ENCODE data around the gene HNRNPA2B1.
"Not testable (repeated sequence)": the region's sequence is repeated elsewhere in the genome, so short reads cannot be mapped to it uniquely, and the experiment has no call there.

Gene HNRNPA2B1

DNA sequence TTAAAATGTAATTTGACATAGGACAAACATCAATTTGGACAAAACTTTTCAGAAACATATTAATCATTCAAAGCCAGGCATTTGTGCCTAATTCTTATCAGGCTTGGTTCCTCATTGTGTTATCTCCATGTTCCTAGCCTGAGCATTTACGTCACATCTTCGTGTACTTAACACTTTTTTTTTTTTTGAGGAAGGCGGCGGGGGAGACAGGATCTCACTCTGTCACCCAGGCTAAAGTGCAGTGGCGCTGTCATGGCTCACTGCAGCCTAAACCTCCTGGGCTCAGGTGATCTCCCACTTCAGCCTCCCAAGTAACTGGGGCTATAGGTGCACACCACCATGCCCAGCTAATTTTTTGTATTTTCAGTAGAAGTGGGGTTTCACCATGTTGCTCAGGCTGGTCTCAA is 19.8 kb downstream of the HNRNPA2B1 start:
- POLR2A ChIA-PET (ENCODE audit: low non-redundant PET) = no interaction called here
- TF ChIP-seq, protein P1, sequence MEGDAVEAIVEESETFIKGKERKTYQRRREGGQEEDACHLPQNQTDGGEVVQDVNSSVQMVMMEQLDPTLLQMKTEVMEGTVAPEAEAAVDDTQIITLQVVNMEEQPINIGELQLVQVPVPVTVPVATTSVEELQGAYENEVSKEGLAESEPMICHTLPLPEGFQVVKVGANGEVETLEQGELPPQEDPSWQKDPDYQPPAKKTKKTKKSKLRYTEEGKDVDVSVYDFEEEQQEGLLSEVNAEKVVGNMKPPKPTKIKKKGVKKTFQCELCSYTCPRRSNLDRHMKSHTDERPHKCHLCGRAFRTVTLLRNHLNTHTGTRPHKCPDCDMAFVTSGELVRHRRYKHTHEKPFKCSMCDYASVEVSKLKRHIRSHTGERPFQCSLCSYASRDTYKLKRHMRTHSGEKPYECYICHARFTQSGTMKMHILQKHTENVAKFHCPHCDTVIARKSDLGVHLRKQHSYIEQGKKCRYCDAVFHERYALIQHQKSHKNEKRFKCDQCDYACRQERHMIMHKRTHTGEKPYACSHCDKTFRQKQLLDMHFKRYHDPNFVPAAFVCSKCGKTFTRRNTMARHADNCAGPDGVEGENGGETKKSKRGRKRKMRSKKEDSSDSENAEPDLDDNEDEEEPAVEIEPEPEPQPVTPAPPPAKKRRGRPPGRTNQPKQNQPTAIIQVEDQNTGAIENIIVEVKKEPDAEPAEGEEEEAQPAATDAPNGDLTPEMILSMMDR (conservative IDR thresholded peaks at IDR 0.05; ENCODE audit: low read depth) = no peak
- no peak overlapping the region for H3K27ac ChIP-seq
- CTCF ChIA-PET = interaction anchor here (0.7 to 1.1 kb wide), 2 partner anchors 60 to 150 kb away, joined by 3 to 6 read pairs; no protein-coding TSS in a partner anchor
- DNase-seq (ENCODE audit: low spot score) = no peak

DNA sequence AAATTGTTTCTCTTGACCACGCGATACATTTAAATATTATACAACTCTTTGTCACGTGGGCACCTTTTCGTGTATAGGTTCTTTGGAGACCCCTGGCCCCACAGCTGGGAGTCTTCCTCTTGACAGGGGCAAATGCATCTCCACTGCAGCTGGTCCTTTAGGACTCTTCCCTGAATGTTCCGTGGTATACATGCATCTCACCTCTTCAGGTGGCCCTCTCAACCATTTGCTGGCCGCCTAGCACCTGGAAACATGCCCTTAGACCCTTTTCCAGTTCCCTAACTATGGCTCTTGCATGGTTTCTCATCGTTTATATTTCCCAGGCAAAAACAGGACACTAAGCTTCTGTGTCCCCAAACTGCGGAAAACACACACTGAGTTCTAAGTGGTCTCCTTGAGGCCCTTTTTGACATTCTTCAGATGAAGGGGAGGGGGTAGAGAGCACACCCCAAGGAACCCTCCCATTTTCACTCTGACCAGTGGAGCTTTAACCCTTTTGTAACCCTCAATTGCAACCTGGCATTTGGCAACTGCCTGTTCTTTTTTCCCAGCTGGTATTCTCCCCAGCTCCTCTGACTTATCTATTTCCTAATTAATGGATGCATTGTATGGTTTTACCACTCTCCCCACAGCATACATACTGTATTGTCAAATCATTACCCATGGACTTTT is 20.6 kb downstream of the HNRNPA2B1 start:
- TF ChIP-seq, protein P1 (conservative IDR thresholded peaks at IDR 0.05; ENCODE audit: low read depth) = no peak
- CTCF ChIA-PET = interaction anchor here (0.6 to 1.1 kb wide), 5 partner anchors 13 to 149 kb away, joined by 3 to 6 read pairs (median 4); no protein-coding TSS in a partner anchor
- POLR2A ChIA-PET (ENCODE audit: low non-redundant PET) = interaction anchor here (0.6 kb wide), 1 partner anchor 88 kb away, joined by 4 read pairs; no protein-coding TSS in a partner anchor
- no peak overlapping the region for H3K27ac ChIP-seq
- DNase-seq (ENCODE audit: low spot score) = no peak

DNA sequence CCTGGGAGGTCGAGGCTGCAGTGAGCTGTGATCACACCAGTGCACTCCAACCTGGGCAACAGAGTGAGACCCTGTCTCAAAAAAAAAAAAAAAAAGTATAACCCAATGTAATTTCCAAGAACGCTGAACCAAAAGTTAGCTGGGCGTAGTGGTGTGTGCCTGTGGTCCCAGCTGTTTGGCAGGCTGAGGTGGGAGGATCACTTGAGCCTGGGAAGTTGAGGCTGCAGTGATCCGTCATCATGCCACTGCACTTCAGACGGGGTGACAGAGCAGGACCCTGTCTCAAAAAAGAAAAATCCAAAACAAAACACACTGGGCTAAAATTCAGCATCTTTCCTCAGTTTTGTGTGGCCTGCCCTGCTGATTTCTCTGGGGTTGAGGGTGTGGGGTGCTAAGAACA is 21.1 kb downstream of the HNRNPA2B1 start:
- DNase-seq (ENCODE audit: low spot score) = no peak
- ChIA-PET POLR2A (ENCODE audit: low non-redundant PET) (interaction anchor here (0.6 kb wide), 1 partner anchor 89 kb away, joined by 4 read pairs; no protein-coding TSS in a partner anchor), CTCF (interaction anchor here (0.6 to 1.0 kb wide), 3 partner anchors 12 to 88 kb away, joined by 3 to 5 read pairs (median 4); no protein-coding TSS in a partner anchor)
- H3K27ac ChIP-seq = no peak overlapping the region
- TF ChIP-seq, protein P1 (conservative IDR thresholded peaks at IDR 0.05; ENCODE audit: low read depth) = no peak

DNA sequence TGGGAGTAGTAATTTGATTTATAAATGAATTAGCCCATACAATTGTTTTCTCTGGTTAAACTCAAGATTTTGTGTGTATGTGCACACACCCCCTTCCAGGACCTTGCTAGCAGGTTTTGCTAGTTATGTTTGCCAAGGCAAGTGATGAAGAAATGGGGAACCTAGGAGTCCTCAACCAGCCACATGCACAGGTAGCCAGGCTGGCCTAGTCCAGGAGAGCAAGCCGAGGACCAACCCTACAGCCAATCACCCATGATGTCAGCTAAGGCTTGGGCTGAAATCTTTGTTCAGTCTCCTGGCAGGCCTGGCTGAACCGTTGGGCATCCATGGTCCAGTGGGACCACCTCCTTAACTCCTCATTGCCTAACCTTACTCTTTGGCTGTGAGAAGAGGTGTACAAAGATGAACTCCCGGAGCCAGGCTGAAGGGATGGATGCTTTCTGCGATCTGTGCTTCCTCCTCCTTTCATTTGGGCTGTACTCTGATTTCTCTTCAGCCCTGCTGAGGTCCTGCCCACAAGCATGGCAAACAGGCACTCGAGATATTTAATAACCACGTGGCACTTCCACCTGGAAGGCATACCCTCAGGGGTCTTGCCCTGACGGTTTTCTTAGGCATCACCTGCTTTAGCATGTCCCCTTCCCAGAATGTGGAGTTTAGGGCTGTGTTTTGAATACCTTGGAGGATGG is 22.1 kb downstream of the HNRNPA2B1 start:
- TF ChIP-seq, protein P1 (conservative IDR thresholded peaks at IDR 0.05; ENCODE audit: low read depth) = no peak
- H3K27ac ChIP-seq = no peak overlapping the region
- no peak for DNase-seq (ENCODE audit: low spot score)
- CTCF ChIA-PET = no interaction called here
- POLR2A ChIA-PET (ENCODE audit: low non-redundant PET) = no interaction called here

DNA sequence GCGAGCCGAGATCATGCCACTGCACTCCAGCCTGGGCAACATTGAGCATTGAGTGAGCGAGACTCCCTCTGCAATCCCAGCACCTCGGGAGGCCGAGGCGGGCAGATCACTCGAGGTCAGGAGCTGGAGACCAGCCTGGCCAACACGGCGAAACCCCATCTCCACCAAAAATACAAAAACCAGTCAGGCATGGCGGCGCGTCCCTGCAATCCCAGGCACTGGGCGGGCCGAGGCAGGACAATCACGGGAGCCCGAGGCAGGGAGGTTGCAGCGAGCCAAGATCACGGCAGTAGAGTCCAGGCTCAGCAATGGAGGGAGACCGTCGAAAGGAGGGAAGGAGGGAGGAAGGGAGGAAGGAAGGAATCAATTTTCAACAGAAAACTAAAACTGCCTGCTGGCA is 23.3 kb downstream of the HNRNPA2B1 start:
- CTCF ChIA-PET; H3K27ac ChIP-seq; DNase-seq (ENCODE audit: low spot score); POLR2A ChIA-PET (ENCODE audit: low non-redundant PET): not testable (repeated sequence)

DNA sequence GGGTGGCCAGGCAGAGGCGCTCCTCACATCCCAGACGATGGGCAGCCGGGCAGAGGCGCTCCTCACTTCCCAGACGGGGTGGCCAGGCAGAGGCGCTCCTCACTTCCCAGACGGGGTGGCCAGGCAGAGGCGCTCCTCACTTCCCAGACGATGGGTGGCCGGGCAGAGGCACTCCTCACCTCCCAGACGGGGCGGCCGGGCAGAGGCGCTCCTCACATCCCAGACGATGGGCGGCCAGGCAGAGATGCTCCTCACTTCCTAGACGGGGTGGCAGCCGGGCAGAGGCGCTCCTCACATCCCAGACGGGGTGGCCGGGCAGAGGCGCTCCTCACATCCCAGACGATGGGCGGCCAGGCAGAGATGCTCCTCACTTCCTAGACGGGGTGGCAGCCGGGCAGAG is 23.9 kb downstream of the HNRNPA2B1 start:
- POLR2A ChIA-PET (ENCODE audit: low non-redundant PET); H3K27ac ChIP-seq; DNase-seq (ENCODE audit: low spot score); CTCF ChIA-PET: not testable (repeated sequence)

DNA sequence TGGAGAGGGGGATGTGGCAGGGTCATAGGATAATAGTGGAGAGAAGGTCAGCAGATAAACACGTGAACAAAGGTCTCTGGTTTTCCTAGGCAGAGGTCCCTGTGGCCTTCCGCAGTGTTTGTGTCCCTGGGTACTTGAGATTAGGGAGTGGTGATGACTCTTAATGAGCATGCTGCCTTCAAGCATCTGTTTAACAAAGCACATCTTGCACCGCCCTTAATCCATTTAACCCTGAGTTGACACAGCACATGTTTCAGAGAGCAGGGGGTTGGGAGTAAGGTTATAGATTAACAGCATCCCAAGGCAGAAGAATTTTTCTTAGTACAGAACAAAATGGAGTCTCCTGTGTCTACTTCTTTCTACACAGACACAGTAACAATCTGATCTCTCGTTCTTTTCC is 24.6 kb downstream of the HNRNPA2B1 start:
- H3K27ac ChIP-seq; DNase-seq (ENCODE audit: low spot score); POLR2A ChIA-PET (ENCODE audit: low non-redundant PET): not testable (repeated sequence)
- CTCF ChIA-PET = interaction anchor here (0.7 kb wide), 1 partner anchor 179 kb away, joined by 7 read pairs; no protein-coding TSS in a partner anchor

DNA sequence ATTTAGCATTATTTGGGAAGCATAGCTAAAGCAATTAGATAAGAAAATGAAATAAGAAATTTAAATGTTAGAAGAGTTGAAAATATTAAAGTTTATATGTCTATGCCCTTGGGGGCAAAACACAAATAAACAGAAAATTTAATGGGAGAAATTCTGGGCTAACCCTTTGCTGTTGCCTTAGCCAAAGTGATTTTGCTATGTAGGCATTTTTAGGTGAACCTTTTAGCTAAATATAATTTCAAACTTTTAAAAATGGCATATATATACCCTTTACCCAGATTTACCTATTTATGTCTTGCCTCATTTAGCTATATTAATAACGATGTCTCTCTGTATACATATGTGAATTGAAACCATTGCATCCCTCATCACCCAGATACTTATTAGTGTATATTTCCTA is 28.5 kb downstream of the HNRNPA2B1 start:
- no peak overlapping the region for H3K27ac ChIP-seq
- ChIA-PET CTCF (interaction anchor here (0.6 to 0.7 kb wide), 2 partner anchors 58 to 1801 kb away, joined by 3 read pairs; no protein-coding TSS in a partner anchor), POLR2A (ENCODE audit: low non-redundant PET) (interaction anchor here (0.6 kb wide), 1 partner anchor 131 kb away, joined by 4 read pairs; no protein-coding TSS in a partner anchor)
- no peak for DNase-seq (ENCODE audit: low spot score)
- TF ChIP-seq, protein P1 (conservative IDR thresholded peaks at IDR 0.05; ENCODE audit: low read depth) = no peak
